Chondrocyte (in vitro differentiated cells): ENCODE measurements around the gene KMT2A. TPM values are rescaled to one million over a fixed set of nuclear protein-coding genes. Genes with fewer than 3 reads are reported as not detected.

Source experiments
- DNase-seq: peaks from one replicate; pipeline ENCODE4 v3.0.0; 2021; ENCODE audit warnings: mixed read lengths, low spot score
- H3K27ac Mint-ChIP-seq: one replicate; pipeline ENCODE4 v1.8.0; 2021; ENCODE audit warnings: mild to moderate bottlenecking, moderate library complexity, mixed read lengths; ENCODE audit not compliant: unreplicated experiment
- H3K27me3 Mint-ChIP-seq: 2 replicates; pipeline ENCODE4 v1.8.0; 2021; ENCODE audit warnings: low read depth, mixed read lengths
- H3K36me3 Mint-ChIP-seq: 2 replicates; pipeline ENCODE4 v1.8.0; 2021; ENCODE audit warnings: low read depth, mixed read lengths
- H3K4me1 Mint-ChIP-seq: 2 replicates; pipeline ENCODE4 v1.8.0; 2021; ENCODE audit warnings: low read depth, mild to moderate bottlenecking, mixed read lengths
- H3K4me3 Mint-ChIP-seq: one replicate; pipeline ENCODE4 v1.8.0; 2021; ENCODE audit warnings: mild to moderate bottlenecking, moderate library complexity, mixed read lengths; ENCODE audit not compliant: unreplicated experiment
- H3K9me3 Mint-ChIP-seq: 2 replicates; pipeline ENCODE4 v1.8.0; 2021; ENCODE audit warnings: low read depth, mixed read lengths
- long read RNA-seq: library from polyadenylated mRNA; stranded (forward); transcript quantifications from one replicate; pipeline ENCODE4 v2.0.0, GENCODE V29; 2021
- total RNA-seq: library from RNA; stranded (reverse); gene quantifications from 3 replicates; pipeline ENCODE4 v1.2.1, GENCODE V29; 2021
- TF ChIP-seq, protein P1 (sequence below): fragments of 200-600 bp; sonication (generic); IDR thresholded peaks from 2 replicates; pipeline ENCODE4 v1.5.0; 2021; ENCODE audit warnings: antibody characterized with exemption, mild to moderate bottlenecking, moderate library complexity

KMT2A gene
- 40.3 to 57.6 TPM (median 42.9 TPM) in 3 replicates for total RNA-seq
- long read RNA-seq, partial matches to known transcripts: 2 of 16 reads
- long read RNA-seq, other reads (novel, unspliced or antisense): 13 of 16 reads

DNA sequence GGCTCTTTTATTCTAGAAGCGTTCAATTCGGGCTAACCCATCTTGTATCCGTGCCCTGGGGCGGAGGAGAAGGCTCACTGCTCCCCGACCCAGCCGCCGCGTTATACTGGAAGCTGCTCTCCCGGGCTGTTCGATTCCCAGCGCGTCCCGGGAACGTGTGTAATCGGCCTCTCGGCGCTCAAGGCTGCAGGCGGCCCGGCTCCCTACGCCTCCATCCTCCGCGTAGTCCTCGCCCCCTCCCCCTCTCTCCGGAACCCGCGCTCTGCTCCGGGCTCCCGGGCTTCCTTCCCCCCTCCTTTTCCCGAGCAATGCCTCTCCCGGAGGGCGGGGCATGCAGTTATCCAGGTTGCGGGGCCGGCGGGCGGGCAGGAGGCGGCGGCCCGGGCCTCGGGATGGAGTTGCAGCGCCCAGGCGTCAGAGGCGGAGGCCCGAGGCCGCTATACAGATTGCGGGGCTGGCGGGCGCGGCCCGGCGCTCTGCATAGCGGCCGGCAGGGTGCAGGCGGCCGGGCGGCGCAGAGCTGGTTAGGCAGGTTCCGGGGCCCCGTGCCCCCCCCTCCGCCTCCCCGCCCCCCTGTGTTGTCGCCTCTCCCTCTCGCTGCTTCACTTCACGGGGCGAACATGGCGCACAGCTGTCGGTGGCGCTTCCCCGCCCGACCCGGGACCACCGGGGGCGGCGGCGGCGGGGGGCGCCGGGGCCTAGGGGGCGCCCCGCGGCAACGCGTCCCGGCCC lies at the start of gene KMT2A:
TSS of gene KMT2A (plus strand) at position 600 of the 732 bp plus-strand sequence. CDS start at position 621, 21 bp downstream.
- H3K36me3 Mint-ChIP-seq: no peaks in the 10 kb centered on the region
- H3K27ac Mint-ChIP-seq: peak within 1 kb of the TSS; percentile 94
- H3K4me3 Mint-ChIP-seq: peak within 1 kb of the TSS; percentile 93
- H3K4me1 Mint-ChIP-seq: peaks cover 50% of the 10 kb centered on the region
- TF ChIP-seq, protein P1, sequence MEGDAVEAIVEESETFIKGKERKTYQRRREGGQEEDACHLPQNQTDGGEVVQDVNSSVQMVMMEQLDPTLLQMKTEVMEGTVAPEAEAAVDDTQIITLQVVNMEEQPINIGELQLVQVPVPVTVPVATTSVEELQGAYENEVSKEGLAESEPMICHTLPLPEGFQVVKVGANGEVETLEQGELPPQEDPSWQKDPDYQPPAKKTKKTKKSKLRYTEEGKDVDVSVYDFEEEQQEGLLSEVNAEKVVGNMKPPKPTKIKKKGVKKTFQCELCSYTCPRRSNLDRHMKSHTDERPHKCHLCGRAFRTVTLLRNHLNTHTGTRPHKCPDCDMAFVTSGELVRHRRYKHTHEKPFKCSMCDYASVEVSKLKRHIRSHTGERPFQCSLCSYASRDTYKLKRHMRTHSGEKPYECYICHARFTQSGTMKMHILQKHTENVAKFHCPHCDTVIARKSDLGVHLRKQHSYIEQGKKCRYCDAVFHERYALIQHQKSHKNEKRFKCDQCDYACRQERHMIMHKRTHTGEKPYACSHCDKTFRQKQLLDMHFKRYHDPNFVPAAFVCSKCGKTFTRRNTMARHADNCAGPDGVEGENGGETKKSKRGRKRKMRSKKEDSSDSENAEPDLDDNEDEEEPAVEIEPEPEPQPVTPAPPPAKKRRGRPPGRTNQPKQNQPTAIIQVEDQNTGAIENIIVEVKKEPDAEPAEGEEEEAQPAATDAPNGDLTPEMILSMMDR: no peak
- peak; percentile 99 for DNase-seq
- H3K27me3 Mint-ChIP-seq: no peaks in the 10 kb centered on the region
- H3K9me3 Mint-ChIP-seq: no peaks in the 10 kb centered on the region

DNA sequence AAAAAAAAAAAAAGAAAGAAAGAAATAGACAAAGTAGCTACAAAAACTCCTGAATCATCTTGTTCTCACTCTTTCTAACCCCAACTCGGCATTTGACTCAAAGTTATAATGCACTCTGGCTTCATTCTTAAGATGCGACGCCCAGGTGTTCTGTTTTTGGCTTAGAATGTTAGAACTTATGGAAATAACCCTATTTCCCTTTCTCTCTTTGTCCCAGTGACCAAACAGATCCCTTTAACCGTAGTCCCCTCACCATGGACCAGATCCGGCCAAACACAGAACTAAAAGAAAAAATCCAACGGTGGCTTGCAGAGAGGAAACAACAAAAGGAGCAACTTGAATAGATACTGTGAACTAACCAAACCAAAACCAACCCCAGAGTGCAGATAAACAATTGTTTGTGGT lies 40.2 kb upstream of the KMT2A start:
- H3K4me3 Mint-ChIP-seq: no peak overlapping the region
- H3K4me1 Mint-ChIP-seq: peaks cover 7% of the 10 kb centered on the region
- DNase-seq: no peak
- no peak overlapping the region for H3K27ac Mint-ChIP-seq
- peaks cover 15% of the 10 kb centered on the region for H3K36me3 Mint-ChIP-seq
- no peaks in the 10 kb centered on the region for H3K9me3 Mint-ChIP-seq
- TF ChIP-seq, protein P1: no peak
- no peaks in the 10 kb centered on the region for H3K27me3 Mint-ChIP-seq

DNA sequence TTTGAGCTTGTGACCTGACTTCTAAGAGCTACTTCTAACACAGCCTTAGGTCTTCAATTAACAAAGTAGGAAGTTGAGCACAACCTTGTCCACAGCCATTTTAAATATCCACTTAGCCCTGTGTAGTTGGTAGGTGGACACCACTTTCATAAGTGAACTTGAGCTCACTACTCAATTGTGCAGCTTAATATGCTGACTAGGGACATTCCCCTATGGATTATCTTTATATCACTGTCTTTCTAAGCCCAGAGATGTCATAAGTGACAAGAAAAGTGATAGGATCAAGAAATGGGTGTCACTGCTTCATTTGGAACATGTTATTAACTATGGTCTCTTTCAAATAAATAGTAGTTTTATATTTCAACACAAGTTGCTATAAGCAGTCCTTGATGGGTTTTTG lies 38.8 kb upstream of the KMT2A start:
- TF ChIP-seq, protein P1: no peak
- Mint-ChIP-seq H3K4me1 (peaks cover 11% of the 10 kb centered on the region), H3K36me3 (peaks cover 10% of the 10 kb centered on the region), H3K9me3 (no peaks in the 10 kb centered on the region), H3K27me3 (no peaks in the 10 kb centered on the region), H3K4me3 (no peak overlapping the region), H3K27ac (no peak overlapping the region)
- DNase-seq: no peak

DNA sequence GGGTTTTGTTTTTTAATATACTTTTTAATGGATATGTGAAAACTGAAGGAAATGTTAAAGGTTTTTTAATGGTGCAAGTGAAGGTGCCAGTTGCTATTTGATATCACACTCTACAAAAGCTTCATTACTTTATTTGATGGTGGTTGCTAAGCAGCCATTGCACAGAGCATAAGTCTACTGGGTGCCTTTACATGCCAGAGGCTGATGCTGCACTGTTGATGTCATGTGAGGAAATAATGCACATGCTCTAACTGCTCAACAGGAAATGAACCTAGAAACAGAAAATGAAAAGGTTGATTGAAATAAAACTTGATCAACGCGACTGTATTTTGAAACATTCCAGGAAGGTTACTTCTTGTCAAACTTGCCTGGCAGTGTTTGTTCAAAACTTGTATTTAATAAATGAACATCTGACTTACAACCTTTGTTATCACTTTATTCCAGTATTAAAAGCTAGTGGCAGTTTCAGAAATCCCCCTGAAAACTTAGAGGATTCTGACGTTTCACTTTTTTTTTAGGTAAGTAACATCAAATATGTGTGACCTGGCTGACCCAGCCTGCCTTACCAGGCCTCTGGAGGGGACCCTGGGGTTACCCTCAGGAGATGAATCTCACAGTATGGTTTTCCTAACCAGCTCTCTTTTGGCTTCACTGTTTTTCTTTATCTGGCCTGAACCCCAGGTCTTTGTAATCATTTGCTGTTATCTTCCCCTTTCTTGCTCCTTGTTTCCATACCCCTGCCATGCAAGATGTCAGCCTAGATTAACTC lies 37.3 kb upstream of the KMT2A start:
- no peaks in the 10 kb centered on the region for H3K9me3 Mint-ChIP-seq
- no peak overlapping the region for H3K27ac Mint-ChIP-seq
- H3K36me3 Mint-ChIP-seq: peaks cover 6% of the 10 kb centered on the region
- H3K4me3 Mint-ChIP-seq: no peak overlapping the region
- H3K4me1 Mint-ChIP-seq: peaks cover 20% of the 10 kb centered on the region
- no peaks in the 10 kb centered on the region for H3K27me3 Mint-ChIP-seq
- TF ChIP-seq, protein P1: no peak
- no peak for DNase-seq

DNA sequence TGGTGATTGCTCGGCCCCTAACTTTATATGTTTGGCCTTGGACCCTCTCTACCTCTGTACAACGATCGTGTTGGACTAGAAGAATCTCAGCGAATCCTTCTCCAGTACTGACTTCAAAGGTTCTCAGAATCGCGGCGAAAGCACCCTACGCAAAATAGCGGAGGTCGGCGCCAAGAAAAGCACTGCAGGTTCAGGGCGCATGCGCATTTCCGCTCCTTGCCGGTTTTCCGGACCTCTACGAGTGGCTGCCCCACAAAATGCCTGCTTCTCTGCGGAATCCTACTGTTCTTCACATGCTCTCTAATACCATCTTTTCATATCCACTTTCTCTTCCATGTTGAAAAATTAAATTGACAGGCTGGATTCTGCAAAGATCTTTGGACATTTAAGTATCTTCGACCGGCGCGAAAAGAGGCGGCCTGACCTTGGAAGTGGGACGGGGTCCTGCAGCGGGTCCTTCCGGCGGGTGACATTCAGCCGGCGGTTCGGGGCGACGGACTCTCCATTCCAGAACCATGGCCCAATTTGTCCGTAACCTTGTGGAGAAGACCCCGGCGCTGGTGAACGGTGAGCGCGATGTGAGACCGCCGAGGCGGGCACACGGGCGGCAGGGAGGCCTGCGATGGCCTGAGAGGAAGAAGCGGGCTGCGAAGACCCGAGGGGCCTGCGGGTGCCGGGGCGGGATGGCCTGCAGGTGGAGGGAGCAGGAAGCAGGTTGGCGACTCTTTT lies 35.0 kb upstream of the KMT2A start, which contains the start of gene ATP5MG:
TSS of gene ATP5MG (plus strand) at position 456 of the 729 bp plus-strand sequence. CDS start at position 516, 60 bp downstream.
- TF ChIP-seq, protein P1: peak; percentile 56
- H3K9me3 Mint-ChIP-seq: no peaks in the 10 kb centered on the region
- DNase-seq: no peak
- H3K36me3 Mint-ChIP-seq: peaks cover 1% of the 10 kb centered on the region
- H3K4me1 Mint-ChIP-seq: peaks cover 27% of the 10 kb centered on the region
- H3K27ac Mint-ChIP-seq: peak within 1 kb of the TSS; percentile 98
- H3K27me3 Mint-ChIP-seq: no peaks in the 10 kb centered on the region
- H3K4me3 Mint-ChIP-seq: peak within 1 kb of the TSS; percentile 91
